Stomach (tissue), 9 donors: ENCODE measurements around the gene NLRP11. TPM values are rescaled to one million over a fixed set of nuclear protein-coding genes. Genes with fewer than 3 reads are reported as not detected.

Source experiments
- DNase-seq, 2 donors: peaks; one replicate each; pipeline versions ENCODE4 v3.0.0 to v3.0.0-alpha.2; 2013 to 2019
- H3K27ac ChIP-seq, 5 donors: fragments of 200-600 bp in 4 of 5; sonication (generic) in 4 of 5; one replicate each; pipeline ENCODE4 v1.5.1; 2013 to 2019; ENCODE audit warnings: mild to moderate bottlenecking in 1 of 5, moderate library complexity in 1 of 5
- H3K27me3 ChIP-seq, 3 donors: fragments of 200-600 bp; sonication (generic); one replicate each; pipeline ENCODE4 v1.5.1; 2017 to 2019; ENCODE audit warnings: mixed run types in 1 of 3
- H3K36me3 ChIP-seq, 4 donors: fragments of 200-600 bp; sonication (generic); 1 replicate in 3 of 4; 2 replicates in 1 of 4; pipeline ENCODE4 v1.5.1; 2016 to 2019
- H3K4me1 ChIP-seq, 4 donors: fragments of 200-600 bp; sonication (generic); one replicate each; pipeline ENCODE4 v1.5.1; 2016 to 2019
- H3K4me3 ChIP-seq, 4 donors: fragments of 200-600 bp; sonication (generic) in 3 of 4; one replicate each; pipeline ENCODE4 v1.5.1; 2016 to 2019; ENCODE audit warnings: mild to moderate bottlenecking in 1 of 4
- H3K9me3 ChIP-seq, 4 donors: fragments of 200-600 bp; sonication (generic); one replicate each; pipeline ENCODE4 v1.5.1; 2016 to 2019
- CTCF ChIP-seq, 7 experiments: fragments of 450-650 bp in 4 of 7; fragments of 200-600 bp in 3 of 7; sonication (generic) in 3 of 7; IDR thresholded peaks; one replicate each; pipeline ENCODE4 v1.5.1; 2016 to 2019; ENCODE audit warnings: antibody characterized with exemption in 7 of 7, control low read depth in 2 of 7, mild to moderate bottlenecking in 1 of 7
- EP300 ChIP-seq: sonication (generic); formaldehyde crosslinking; IDR thresholded peaks from one replicate; pipeline ENCODE4 v1.6.1; 2017; ENCODE audit warnings: antibody characterized with exemption
- POLR2A ChIP-seq, 4 donors: fragments of 450-650 bp; IDR thresholded peaks; one replicate each; pipeline ENCODE4 v1.6.1; 2016; ENCODE audit warnings: antibody characterized with exemption in 4 of 4, control low read depth in 2 of 4, mild to moderate bottlenecking in 1 of 4, moderate library complexity in 1 of 4
- POLR2AphosphoS5 ChIP-seq, 3 donors: sonication (generic); formaldehyde crosslinking; IDR thresholded peaks; one replicate each; pipeline ENCODE4 v1.6.1; 2016; ENCODE audit warnings: antibody characterized with exemption in 3 of 3
- WGBS, 5 donors: extraction: QIAGEN DNeasy Blood & Tissue Kit in 3 of 5; methylation state at CpG; one replicate each; pipeline versions ENCODE4 v1.1.5 to v1.1.7; 2013 to 2018; 5-methylcytosine and 5-hydroxymethylcytosine counted together
- intact Hi-C: fragments of 100-400 bp; cut with DNase I; formaldehyde crosslinking; loops from one replicate; pipeline ENCODE4 v1.15.1; 2023; ENCODE audit warnings: low total_unique reads
- polyA plus RNA-seq, 3 donors: library from polyadenylated mRNA; stranded (reverse); fragments of 200-250 nt; gene quantifications; one replicate each; pipeline ENCODE4 v1.2.3, GENCODE V29; 2013
- total RNA-seq, 5 donors: library from RNA; depleted of rRNA; stranded (reverse); fragments of >200 nt; gene quantifications; one replicate each; pipeline versions ENCODE4 v1.1.0 to v1.2.3, GENCODE V29; 2014 to 2016
- donor health status: healthy with polysubstance abuse.
- donor health status: Bipolar disorder and iron deficiency.
- donor health status: healthy.

NLRP11 gene
- total and polyA plus RNA-seq, 8 donors = 0.03 to 0.12 TPM; not detected in 6

DNA sequence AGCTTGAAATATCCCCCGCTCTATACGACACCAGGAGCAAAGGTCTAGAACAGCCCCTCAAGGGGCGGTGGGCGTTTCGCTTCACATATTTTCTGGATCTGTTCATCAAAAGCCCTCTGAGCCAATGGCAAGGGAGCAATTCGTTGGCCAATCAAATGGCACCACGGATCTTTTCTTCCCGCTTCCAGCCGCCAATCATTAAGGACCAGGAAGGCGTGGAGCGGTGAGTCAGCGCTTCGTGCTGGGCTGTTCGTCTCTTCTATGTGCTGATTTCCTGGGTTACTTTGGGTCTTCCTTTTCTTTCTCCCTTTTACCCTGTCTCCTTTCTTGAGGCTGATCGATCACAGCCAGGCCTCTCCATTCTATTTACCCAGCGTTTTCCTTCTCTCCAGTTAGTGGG, 4.5 kb upstream of the NLRP11 start, which contains the start of gene NLRP4:
Gene NLRP4, plus strand, starts transcription at position 201 of the 400 bp plus-strand sequence. CDS start 15,541 bp downstream, outside the sequence.
- TF ChIP-seq POLR2AphosphoS5 (IDR thresholded peaks at IDR 0.05) (no peak), CTCF (IDR thresholded peaks at IDR 0.05) (no peak), POLR2A (IDR thresholded peaks at IDR 0.05) (no peak), EP300 (no peak)
- DNase-seq = no peak
- H3K4me3 ChIP-seq = no peak within 1 kb of the TSS
- WGBS, 5 donors = 89 to 92% (median 91%) methylated on average over 16 of the region's 16 CpGs
- H3K27me3 ChIP-seq = peaks cover 0 to 6% (median 0%) of the 10 kb centered on the region in 3 donors
- no peak within 1 kb of the TSS for H3K27ac ChIP-seq
- intact Hi-C loops = no loop called here
- H3K36me3 ChIP-seq = no peaks in the 10 kb centered on the region
- H3K9me3 ChIP-seq = peaks cover 0 to 8% (median 0%) of the 10 kb centered on the region in 4 donors
- H3K4me1 ChIP-seq = no peaks in the 10 kb centered on the region

GRCh38 chr19:55832676-55833075, 877 bp upstream of the NLRP11 start:
- Histone ChIP-seq H3K27ac (no peak overlapping the region), H3K36me3 (no peaks in the 10 kb centered on the region), H3K4me3 (no peak overlapping the region), H3K27me3 (no peaks in the 10 kb centered on the region), H3K9me3 (peaks cover 0 to 5% (median 0%) of the 10 kb centered on the region in 4 donors), H3K4me1 (no peaks in the 10 kb centered on the region)
- TF ChIP-seq CTCF (IDR thresholded peaks at IDR 0.05) (no peak), EP300 (no peak), POLR2AphosphoS5 (IDR thresholded peaks at IDR 0.05) (no peak), POLR2A (IDR thresholded peaks at IDR 0.05) (no peak)
- intact Hi-C loops = no loop called here
- 54 to 68% (median 58%) methylated on average over 4 of the region's 4 CpGs for WGBS, 5 donors
- no peak for DNase-seq

- no peaks in the 10 kb centered on the region for H3K27me3 ChIP-seq
- no peaks in the 10 kb centered on the region for H3K4me1 ChIP-seq
- 75 to 83% (median 80%) methylated on average over 5 of the region's 5 CpGs for WGBS, 5 donors
- no peaks in the 10 kb centered on the region for H3K36me3 ChIP-seq
- no peaks in the 10 kb centered on the region for H3K9me3 ChIP-seq
- no peak for DNase-seq
- TF ChIP-seq EP300 (no peak), POLR2A (IDR thresholded peaks at IDR 0.05) (no peak), CTCF (IDR thresholded peaks at IDR 0.05) (no peak), POLR2AphosphoS5 (IDR thresholded peaks at IDR 0.05) (no peak)
- no peak overlapping the region for H3K4me3 ChIP-seq
- intact Hi-C loops = no loop called here
- H3K27ac ChIP-seq = no peak overlapping the region
Observed at GRCh38 chr19:55830656-55831055, 1.1 kb downstream of the NLRP11 start.

DNA sequence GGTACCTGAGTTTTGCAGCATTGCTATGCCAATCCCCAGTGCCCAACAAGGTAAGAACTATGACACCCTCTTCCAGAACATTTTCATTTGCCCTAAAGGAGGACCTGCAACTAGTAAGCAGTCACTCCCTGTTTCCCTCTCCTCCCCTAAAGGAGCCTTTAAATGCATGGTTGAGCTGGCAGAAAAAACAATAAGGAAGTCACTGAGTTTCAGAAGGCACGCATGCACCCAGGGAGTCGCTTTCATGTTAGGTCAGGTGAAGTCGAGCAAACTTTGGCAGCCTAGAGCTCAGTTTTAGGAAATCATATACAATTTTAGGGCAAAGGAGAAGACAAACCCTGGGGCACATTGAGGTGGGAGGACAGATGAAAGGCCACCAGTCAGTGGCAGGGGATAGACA, 11.8 kb downstream of the NLRP11 start:
- intact Hi-C loops = no loop called here
- Histone ChIP-seq H3K27ac (no peak overlapping the region), H3K4me3 (no peak overlapping the region), H3K36me3 (no peaks in the 10 kb centered on the region), H3K9me3 (no peaks in the 10 kb centered on the region), H3K27me3 (no peaks in the 10 kb centered on the region), H3K4me1 (no peaks in the 10 kb centered on the region)
- WGBS, 5 donors = 55 to 77% (median 75%) methylated on average over 3 of the region's 3 CpGs
- no peak for DNase-seq
- TF ChIP-seq POLR2AphosphoS5 (IDR thresholded peaks at IDR 0.05) (no peak), CTCF (IDR thresholded peaks at IDR 0.05) (no peak), EP300 (no peak), POLR2A (IDR thresholded peaks at IDR 0.05) (no peak)
